OCI-M2 (cell line): ENCODE data around the gene PCED1B.
"Not testable (repeated sequence)": the region's sequence is repeated elsewhere in the genome, so short reads cannot be mapped to it uniquely, and the experiment has no call there.

Experiments
- DNase-seq: peaks from one replicate; lab custom pipeline; 2025; ENCODE audit not compliant: unreplicated experiment; lab: John Stamatoyannopoulos, UW

The PCED1B gene

DNA sequence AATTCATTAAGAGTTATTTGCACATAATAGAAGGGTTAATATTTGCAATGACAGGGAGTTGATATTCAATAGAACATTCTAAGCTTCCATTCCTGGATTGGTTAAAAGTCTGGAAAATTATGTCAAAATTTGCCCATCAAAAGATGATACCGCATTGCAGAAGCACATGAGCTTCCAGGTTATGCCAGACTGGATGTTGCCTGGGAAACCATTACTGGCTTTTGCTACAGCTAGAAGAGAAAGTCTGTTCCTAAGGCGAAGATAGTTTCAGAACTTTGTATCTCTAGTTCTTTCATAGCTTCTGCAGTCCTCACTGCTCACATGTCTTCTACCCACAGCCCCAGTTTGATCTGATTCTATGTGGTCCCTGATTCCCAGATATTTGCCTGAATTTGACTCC is 122.8 kb downstream of the PCED1B start:
- DNase-seq = no peak

DNA sequence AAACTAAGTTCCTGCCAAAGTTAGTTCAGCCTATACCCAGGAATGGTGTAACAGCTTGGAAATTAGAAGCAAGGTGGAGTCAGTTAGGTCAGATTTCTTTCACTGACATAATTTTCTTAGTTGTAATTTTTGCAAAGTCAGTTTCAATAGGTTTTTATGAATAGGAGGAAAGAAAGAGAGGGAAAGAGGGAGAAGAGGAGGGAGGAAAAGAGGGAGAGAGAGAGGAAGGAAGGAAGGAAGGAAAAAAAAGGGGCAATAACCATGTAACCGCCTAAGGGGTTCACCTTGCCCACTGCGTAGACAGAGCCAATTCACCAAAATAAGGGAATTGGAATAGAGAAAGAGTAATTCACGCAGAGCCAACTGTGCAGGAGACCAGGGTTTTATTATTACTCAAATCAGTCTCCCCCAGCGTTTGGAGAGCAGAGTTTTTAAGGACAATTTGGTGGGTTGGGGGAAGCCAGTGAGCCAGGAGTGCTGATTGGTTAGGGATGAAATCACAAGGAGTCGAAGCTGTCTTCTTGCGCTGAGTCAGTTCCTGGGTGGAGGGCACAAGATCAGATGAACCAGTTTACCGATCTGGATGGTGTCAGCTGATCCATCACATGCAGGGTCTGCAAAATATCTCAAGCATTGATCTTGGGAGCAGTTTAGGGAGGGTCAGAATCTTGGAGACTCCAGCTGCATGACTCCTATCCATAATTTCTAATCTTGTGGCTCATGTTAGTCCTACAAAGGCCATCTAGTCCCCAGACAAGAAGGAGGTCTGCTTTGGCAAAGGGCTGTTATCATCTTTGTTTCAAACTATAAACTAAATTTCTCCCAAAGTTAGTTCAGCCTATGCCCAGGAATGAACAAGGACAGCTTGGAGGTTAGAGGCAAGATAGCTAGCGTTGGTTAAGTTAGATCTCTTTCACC is 126.4 kb downstream of the PCED1B start:
- DNase-seq = no peak

DNA sequence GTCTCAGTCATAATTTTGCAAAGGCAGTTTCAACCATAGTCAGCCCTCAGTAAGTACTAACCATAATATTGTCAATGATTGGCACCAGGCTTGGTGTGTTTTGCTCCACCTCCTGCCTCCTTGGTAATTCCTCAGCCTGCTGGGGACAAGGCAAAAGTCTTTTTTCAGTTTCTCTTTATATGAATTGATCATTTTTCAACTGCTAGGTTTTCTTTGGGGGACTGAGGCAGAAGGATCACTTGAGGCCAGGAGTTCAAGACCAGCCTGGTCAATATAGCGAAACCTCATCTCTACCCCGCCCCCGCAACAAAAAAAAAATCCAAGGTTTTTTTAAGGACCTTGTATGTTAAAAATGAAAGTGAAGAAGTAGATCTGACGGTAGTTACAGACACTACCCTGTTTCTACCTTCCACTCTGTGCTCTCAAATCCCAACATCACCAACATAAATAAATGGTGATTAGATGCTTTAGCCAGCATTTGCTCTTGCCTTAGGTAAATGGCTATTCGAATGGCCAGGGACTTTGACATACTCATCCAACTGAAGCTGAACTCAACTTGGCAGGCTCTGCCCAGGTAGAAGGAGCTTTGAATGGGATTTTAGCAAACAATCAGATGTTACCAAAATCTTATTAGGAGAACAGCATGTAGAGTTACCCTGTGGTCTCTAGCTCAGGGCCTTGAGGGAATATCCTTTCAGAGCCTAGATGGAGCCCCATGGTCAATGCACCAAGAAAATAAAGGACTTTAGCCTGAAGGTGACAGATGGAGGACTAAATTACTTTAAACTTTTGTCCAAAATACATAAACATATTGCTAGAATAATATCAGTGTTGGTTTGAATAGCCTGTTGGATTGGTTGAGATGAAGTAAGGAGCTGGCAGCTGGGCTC is 127.3 kb downstream of the PCED1B start:
- no peak for DNase-seq

- DNase-seq = peak; percentile 45
Measured at GRCh38 chr12:47207340-47207717, 127.9 kb downstream of the PCED1B start.

GRCh38 chr12:47207829-47208248 is 128.4 kb downstream of the PCED1B start:
- DNase-seq = no peak

GRCh38 chr12:47209014-47209413 is 129.6 kb downstream of the PCED1B start:
- DNase-seq = no peak

GRCh38 chr12:47210776-47211175 is 131.4 kb downstream of the PCED1B start:
- DNase-seq = no peak

GRCh38 chr12:47212701-47213039 is 133.2 kb downstream of the PCED1B start:
- no peak for DNase-seq

DNA sequence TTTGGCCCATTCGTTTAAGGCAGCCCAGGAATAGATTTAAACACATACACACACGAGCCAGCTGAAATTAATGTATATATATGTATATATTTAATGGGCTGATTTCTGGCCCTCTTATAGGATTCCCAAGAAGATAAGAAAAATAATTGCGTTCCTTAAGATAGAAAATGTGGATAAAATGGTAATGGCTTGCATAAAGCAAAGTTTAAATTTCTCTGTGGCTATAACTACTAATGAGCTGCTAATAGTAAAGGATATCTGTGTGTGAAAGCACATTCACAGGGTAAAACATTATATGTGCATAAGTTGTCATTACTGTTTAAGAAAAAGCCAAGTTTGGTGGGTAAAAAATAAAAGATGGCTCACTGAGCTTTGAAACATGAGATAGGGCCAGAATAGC is 134.0 kb downstream of the PCED1B start:
- DNase-seq = no peak

DNA sequence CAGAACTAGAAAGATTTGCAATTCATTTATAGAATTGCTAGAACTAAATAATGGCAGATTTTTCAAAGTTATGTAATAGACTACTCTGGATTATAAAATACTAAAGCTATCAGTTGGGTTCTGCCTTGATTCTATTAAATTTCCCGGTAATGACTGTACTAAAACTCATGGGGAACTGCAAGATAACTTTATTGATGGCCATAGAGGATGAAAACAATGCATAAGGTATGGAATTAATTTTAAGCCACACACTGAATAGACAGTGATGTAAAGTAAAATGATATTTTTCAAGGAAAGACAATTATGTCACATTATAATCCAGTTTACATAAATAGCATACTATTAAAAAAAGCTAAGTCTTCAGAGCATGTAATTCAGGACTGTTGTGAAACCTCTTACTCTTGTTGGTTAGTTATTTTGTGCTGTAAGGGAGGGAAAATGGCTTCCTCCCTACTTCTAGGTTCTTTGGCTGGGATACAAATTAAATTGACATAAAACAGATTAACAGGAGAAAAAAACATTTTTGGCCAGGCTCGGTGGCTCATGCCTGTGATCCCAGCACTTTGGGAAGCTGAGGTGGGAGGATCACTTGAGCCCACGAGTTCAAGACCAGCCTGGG is 134.7 kb downstream of the PCED1B start:
- DNase-seq = no peak

GRCh38 chr12:47214771-47215170 is 135.3 kb downstream of the PCED1B start:
- no peak for DNase-seq

DNA sequence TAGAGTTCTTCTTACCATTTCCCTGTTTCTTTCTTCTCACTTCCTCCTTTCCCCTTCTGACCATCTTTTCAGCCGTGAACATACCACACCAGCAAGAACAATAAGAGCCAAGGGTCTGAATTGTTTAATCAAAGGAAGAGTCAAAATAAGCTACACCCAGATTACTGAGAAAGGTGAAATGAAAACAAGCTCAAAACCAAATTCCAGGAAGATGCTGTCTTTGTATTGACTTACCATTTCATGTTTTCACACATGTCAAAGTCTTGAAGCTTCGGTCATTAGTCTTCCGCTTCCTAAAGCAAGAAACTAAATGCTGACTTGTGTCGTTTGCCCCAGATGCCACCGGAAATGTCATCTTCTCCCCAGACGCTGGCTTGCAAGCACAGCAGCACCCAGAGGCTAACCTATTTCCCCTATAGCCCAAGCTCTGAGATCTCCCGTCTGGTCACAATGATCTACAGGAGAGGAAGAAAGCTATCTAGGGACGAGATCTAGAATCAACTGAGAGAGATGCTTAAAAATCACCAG is 136.8 kb downstream of the PCED1B start:
- DNase-seq = no peak

- not testable (repeated sequence) for DNase-seq
Measured at GRCh38 chr12:47217595-47217869, 138.1 kb downstream of the PCED1B start.

DNA sequence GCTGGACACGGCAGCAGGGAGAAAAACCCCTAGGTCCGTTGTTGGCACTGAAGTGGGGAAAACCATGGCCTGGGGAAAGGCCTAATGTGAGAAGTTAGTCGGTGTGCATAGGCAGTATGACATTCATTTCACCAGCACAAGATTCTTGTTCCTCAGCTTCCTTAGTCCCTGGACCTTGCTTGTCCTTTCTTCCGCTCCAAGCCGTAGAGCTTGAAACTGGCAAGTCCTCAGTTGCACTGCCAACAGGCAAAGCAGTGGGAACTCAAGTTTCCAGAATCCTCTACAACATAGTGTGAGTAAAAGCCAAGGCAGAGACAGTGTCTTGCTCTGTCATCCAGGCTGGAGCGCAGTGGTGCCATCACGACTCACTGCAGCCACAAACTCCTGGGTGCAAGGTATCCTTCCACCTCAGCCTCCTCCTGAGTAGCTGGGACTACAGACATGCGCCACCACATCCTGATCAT is 138.8 kb downstream of the PCED1B start:
- DNase-seq = no peak

DNA sequence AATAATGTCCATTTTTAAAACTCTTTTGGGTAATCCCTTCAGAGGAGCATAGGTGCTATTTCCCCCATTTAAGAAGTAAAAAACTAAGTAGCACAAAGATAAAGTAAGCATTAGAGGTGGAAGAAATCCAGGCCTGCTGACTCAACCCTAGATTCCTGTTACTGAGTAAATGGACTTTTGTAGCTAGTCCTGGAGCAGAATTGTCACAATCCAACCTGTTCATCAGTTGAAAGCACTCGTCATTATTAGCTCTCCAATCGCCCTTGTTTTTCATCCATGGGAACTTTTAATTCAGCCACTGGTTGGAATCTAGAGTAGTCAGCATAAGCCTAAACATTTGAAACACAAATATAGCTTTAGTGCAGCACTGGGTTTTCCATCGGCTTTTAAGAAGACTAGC is 139.8 kb downstream of the PCED1B start:
- DNase-seq = no peak

- DNase-seq = no peak
Measured at GRCh38 chr12:47221256-47222023, 142.0 kb downstream of the PCED1B start.

- no peak for DNase-seq
Measured at GRCh38 chr12:47222520-47223030, 143.2 kb downstream of the PCED1B start.

GRCh38 chr12:47223031-47223847 is 143.8 kb downstream of the PCED1B start:
- no peak for DNase-seq

- no peak for DNase-seq
Measured at GRCh38 chr12:47223848-47224213, 144.4 kb downstream of the PCED1B start.
